ENCODE results near the gene ZNF695.

The ZNF695 gene

GRCh38 chr1:247007511-247008405 is at the start of gene ZNF695:
Gene ZNF695 (minus strand): TSS chr1:247008057. CDS start chr1:247007908, 149 bp downstream.
- Histone ChIP-seq H3K9me3 (ENCODE audit: severe bottlenecking) (no peaks in the 10 kb centered on the region), H3K4me3 (ENCODE audit: severe bottlenecking) (peak within 1 kb of the TSS; percentile 67), H3K36me3 (ENCODE audit: low read depth) (peaks cover 10% of the 10 kb centered on the region), H3K4me1 (ENCODE audit: insufficient read depth, poor library complexity, severe bottlenecking) (no peaks in the 10 kb centered on the region), H3K27ac (ENCODE audit: poor library complexity, severe bottlenecking) (peak within 1 kb of the TSS; percentile 27), H3K27me3 (ENCODE audit: insufficient read depth, poor library complexity, severe bottlenecking) (no peaks in the 10 kb centered on the region)
- peak; percentile 93 for DNase-seq (ENCODE audit: low spot score)
- peak; percentile 99 for ATAC-seq (ENCODE audit: low read depth)
- no peak for TF ChIP-seq CTCF (IDR thresholded peaks at IDR 0.05; ENCODE audit: poor library complexity, severe bottlenecking)

DNA sequence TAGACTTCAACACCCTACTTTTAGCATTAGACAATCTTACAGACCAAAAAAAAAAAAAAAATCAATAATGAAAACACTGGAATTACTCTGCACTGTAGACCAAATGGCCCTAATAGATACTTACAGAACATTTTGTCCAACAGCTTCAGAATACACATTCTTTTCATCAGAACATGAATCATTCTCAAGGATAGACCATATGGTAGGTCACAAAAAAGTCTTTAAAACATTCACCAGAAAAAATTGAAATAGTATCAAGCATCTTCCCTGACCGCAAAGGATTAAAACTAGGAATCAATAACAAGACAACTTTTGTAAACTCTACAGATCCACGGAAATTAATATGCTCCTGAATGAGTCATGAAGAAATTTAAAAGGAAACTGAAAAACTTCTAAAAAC is 48.2 kb upstream of the ZNF695 start:
- ATAC-seq (ENCODE audit: low read depth) = no peak
- no peak for TF ChIP-seq CTCF (IDR thresholded peaks at IDR 0.05; ENCODE audit: poor library complexity, severe bottlenecking)
- DNase-seq (ENCODE audit: low spot score) = no peak
- Histone ChIP-seq H3K4me1 (ENCODE audit: insufficient read depth, poor library complexity, severe bottlenecking) (no peaks in the 10 kb centered on the region), H3K27me3 (ENCODE audit: insufficient read depth, poor library complexity, severe bottlenecking) (no peaks in the 10 kb centered on the region), H3K27ac (ENCODE audit: poor library complexity, severe bottlenecking) (no peak overlapping the region), H3K9me3 (ENCODE audit: severe bottlenecking) (peaks cover 3% of the 10 kb centered on the region), H3K4me3 (ENCODE audit: severe bottlenecking) (no peak overlapping the region), H3K36me3 (ENCODE audit: low read depth) (no peaks in the 10 kb centered on the region)

- H3K9me3 ChIP-seq (ENCODE audit: severe bottlenecking) = peaks cover 3% of the 10 kb centered on the region
- no peak for ATAC-seq (ENCODE audit: low read depth)
- no peak for DNase-seq (ENCODE audit: low spot score)
Observed at GRCh38 chr1:247054992-247055415, 47.1 kb upstream of the ZNF695 start.

GRCh38 chr1:247047702-247048101 is 39.8 kb upstream of the ZNF695 start:
- H3K4me3 ChIP-seq (ENCODE audit: severe bottlenecking) = no peak overlapping the region
- no peaks in the 10 kb centered on the region for H3K36me3 ChIP-seq (ENCODE audit: low read depth)
- DNase-seq (ENCODE audit: low spot score) = no peak
- H3K9me3 ChIP-seq (ENCODE audit: severe bottlenecking) = peaks cover 7% of the 10 kb centered on the region
- H3K27ac ChIP-seq (ENCODE audit: poor library complexity, severe bottlenecking) = no peak overlapping the region
- no peak for TF ChIP-seq CTCF (IDR thresholded peaks at IDR 0.05; ENCODE audit: poor library complexity, severe bottlenecking)
- no peaks in the 10 kb centered on the region for H3K4me1 ChIP-seq (ENCODE audit: insufficient read depth, poor library complexity, severe bottlenecking)
- no peaks in the 10 kb centered on the region for H3K27me3 ChIP-seq (ENCODE audit: insufficient read depth, poor library complexity, severe bottlenecking)
- ATAC-seq (ENCODE audit: low read depth) = no peak

More at GRCh38 chr1:247054992-247055415, 47.1 kb upstream of the ZNF695 start:
- Histone ChIP-seq H3K4me1 (ENCODE audit: insufficient read depth, poor library complexity, severe bottlenecking) (no peaks in the 10 kb centered on the region), H3K27me3 (ENCODE audit: insufficient read depth, poor library complexity, severe bottlenecking) (no peaks in the 10 kb centered on the region), H3K27ac (ENCODE audit: poor library complexity, severe bottlenecking) (no peak overlapping the region), H3K4me3 (ENCODE audit: severe bottlenecking) (no peak overlapping the region), H3K36me3 (ENCODE audit: low read depth) (no peaks in the 10 kb centered on the region)
- no peak for TF ChIP-seq CTCF (IDR thresholded peaks at IDR 0.05; ENCODE audit: poor library complexity, severe bottlenecking)

GRCh38 chr1:247047260-247047659 is 39.4 kb upstream of the ZNF695 start:
- Histone ChIP-seq H3K9me3 (ENCODE audit: severe bottlenecking) (peaks cover 7% of the 10 kb centered on the region), H3K36me3 (ENCODE audit: low read depth) (no peaks in the 10 kb centered on the region), H3K27me3 (ENCODE audit: insufficient read depth, poor library complexity, severe bottlenecking) (no peaks in the 10 kb centered on the region), H3K27ac (ENCODE audit: poor library complexity, severe bottlenecking) (no peak overlapping the region), H3K4me3 (ENCODE audit: severe bottlenecking) (no peak overlapping the region), H3K4me1 (ENCODE audit: insufficient read depth, poor library complexity, severe bottlenecking) (no peaks in the 10 kb centered on the region)
- no peak for DNase-seq (ENCODE audit: low spot score)
- no peak for ATAC-seq (ENCODE audit: low read depth)
- no peak for TF ChIP-seq CTCF (IDR thresholded peaks at IDR 0.05; ENCODE audit: poor library complexity, severe bottlenecking)
